A549 treated with CORT108297 at 1 μM for 4 hours (cell line): ENCODE measurements around the gene POC5. TPM values are rescaled to one million over a fixed set of nuclear protein-coding genes. Genes with fewer than 3 reads are reported as not detected.

ENCODE experiments used
- total RNA-seq: library from RNA; stranded (reverse); fragments of 200-300 nt; extraction: Qiagen RNA extraction; gene quantifications from 5 replicates; pipeline ENCODE4 v1.2.3, GENCODE V29; 2022

The POC5 gene
- total RNA-seq, result 10.3 to 13.1 TPM (median 12.1 TPM) in 5 replicates

GRCh38 chr5:75717082-75717922 lies at the start of gene POC5:
POC5 (minus strand) TSS chr5:75717437; CDS start chr5:75712937, 4,500 bp downstream.

Other genes starting within 250 kb of the POC5 start
- 22.2 to 30.2 TPM (median 26.2 TPM) in 5 replicates for gene CERT1, start 205.8 kb downstream of the POC5 start, total RNA-seq
- 9.0 to 13.7 TPM (median 11.5 TPM) in 5 replicates for gene POLK, start 205.5 kb downstream of the POC5 start, total RNA-seq
- 0.05 to 0.09 TPM (median 0.05 TPM) in 3 of 5 replicates, not detected in the others for gene ANKDD1B, start 106.0 kb downstream of the POC5 start, total RNA-seq